Measurements from ENCODE around the gene GSX2. TPM values are rescaled to one million over a fixed set of nuclear protein-coding genes. Genes with fewer than 3 reads are reported as not detected.

The GSX2 gene
- total and polyA plus RNA-seq, 2 of the 8 experiments (the other 6 are each of a cell fraction or from before 2014, with no cell fraction given) = not detected

GRCh38 chr4:54104907-54105306 is 4.9 kb downstream of the GSX2 start:
- no peak overlapping the region for H2AK5ac ChIP-seq (ENCODE audit: low read depth, low read length)
- no peak overlapping the region for H4K91ac ChIP-seq (replicated peaks; ENCODE audit: insufficient read length, low read length)
- no peaks in the 10 kb centered on the region for H3K79me2 ChIP-seq (ENCODE audit: control insufficient read depth in 1 of 2, insufficient read depth in 2 of 2, low read length in 2 of 2)
- H2BK5ac ChIP-seq (ENCODE audit: low read depth, low read length) = no peak overlapping the region
- DNase-seq (ENCODE audit: low read depth in 1 of 2, low spot score in 2 of 2) (no peak), FAIRE-seq (no peak)
- no peaks in the 10 kb centered on the region for H3K9me3 ChIP-seq (ENCODE audit: insufficient read depth in 2 of 2, low read depth in 1 of 2, low read length in 1 of 2)
- H3K9ac ChIP-seq (replicated peaks in 1 of 4; ENCODE audit: extremely low read depth in 1 of 4, low read depth in 3 of 4, low read length in 3 of 4) = no peak overlapping the region
- no peak overlapping the region for H4K8ac ChIP-seq (ENCODE audit: extremely low read depth, insufficient read depth, low read length)
- H3K56ac ChIP-seq (replicated peaks; ENCODE audit: insufficient read length, low read depth, low read length) = no peak overlapping the region
- WGBS, 2 experiments (ENCODE audit: extremely low coverage in 1 of 2, insufficient coverage in 1 of 2, insufficient read length in 1 of 2, insufficient replicate concordance in 2 of 2, low coverage in 1 of 2, low lambda C conversion rate in 2 of 2, missing lambda C conversion rate in 1 of 2) = 25% methylated on average over 1 of the region's 1 CpG; no CpG with 5 or more reads in 1 of the 2 experiments
- H3K14ac ChIP-seq (ENCODE audit: insufficient read length) = no peak overlapping the region
- CTCF ChIA-PET (ENCODE audit: partially characterized antibody) = interaction anchor here (8.6 kb wide), 1 partner anchor 11 kb away, joined by 62 read pairs; no protein-coding TSS in a partner anchor
- peaks cover 63 to 96% (median 87%) of the 10 kb centered on the region in 4 experiments for H3K27me3 ChIP-seq (replicated peaks in 1 of 4; ENCODE audit: control insufficient read depth in 3 of 4, extremely low read depth in 1 of 4, insufficient read depth in 3 of 4, low read length in 3 of 4)
- POLR2A ChIA-PET (ENCODE audit: partially characterized antibody) = no interaction called here
- no peak overlapping the region for H3K18ac ChIP-seq (ENCODE audit: extremely low read depth, low read length)
- peak overlapping the region; percentile 62 for H2BK20ac ChIP-seq (ENCODE audit: low read length)
- no peaks in the 10 kb centered on the region for H3K79me1 ChIP-seq (ENCODE audit: low read depth, low read length)
- no peak overlapping the region for H3K27ac ChIP-seq (ENCODE audit: low read depth, low read length)
- H3K23ac ChIP-seq (ENCODE audit: insufficient read length) = no peak overlapping the region
- H3K4me2 ChIP-seq (ENCODE audit: insufficient read depth in 1 of 2, low read depth in 2 of 2, low read length in 2 of 2) = no peak overlapping the region; a peak in 1 of 4 replicates
- H3K4ac ChIP-seq (replicated peaks; ENCODE audit: insufficient read length, low read depth, low read length) = no peak overlapping the region
- H4K20me1 ChIP-seq (replicated peaks in 1 of 2; ENCODE audit: control insufficient read depth in 1 of 2, insufficient read depth in 2 of 2, low read length in 2 of 2) = peaks cover 0 to 6% of the 10 kb centered on the region in 2 experiments
- H3K4me3 ChIP-seq (ENCODE audit: extremely low read depth in 1 of 4, insufficient read depth in 2 of 4, low read depth in 3 of 4, low read length in 4 of 4) = no peak overlapping the region
- 0 out of 2 replicates have a peak overlapping the region, but pooled peaks have one; percentile 13 for H2BK12ac ChIP-seq (ENCODE audit: low read depth, low read length)
- H4K5ac ChIP-seq (ENCODE audit: insufficient read length, low read depth, low read length) = no peak overlapping the region
- peaks cover 0 to 7% (median 0%) of the 10 kb centered on the region in 4 experiments; a peak in 1 of 8 replicates for H3K36me3 ChIP-seq (ENCODE audit: control insufficient read depth in 2 of 4, insufficient read depth in 4 of 4, low read length in 3 of 4)
- 0 out of 2 replicates have a peak overlapping the region, but pooled peaks have one; percentile 13 for H2BK15ac ChIP-seq (ENCODE audit: low read length)
- peaks cover 16% of the 10 kb centered on the region; the same call in 1 of the 2 replicates for H3K23me2 ChIP-seq (ENCODE audit: low read depth, low read length)
- H3K4me1 ChIP-seq (replicated peaks in 1 of 4; ENCODE audit: control insufficient read depth in 3 of 4, insufficient read depth in 4 of 4, low read length in 3 of 4) = peaks cover 4 to 53% (median 29%) of the 10 kb centered on the region in 4 experiments
- no peak overlapping the region for H2AFZ ChIP-seq (ENCODE audit: low read length)
- H2BK120ac ChIP-seq (replicated peaks; ENCODE audit: low read depth, low read length) = no peak overlapping the region
- TF ChIP-seq SP1 (IDR thresholded peaks at IDR 0.05; ENCODE audit: low read depth, low read length) (no peak), SP4 (IDR thresholded peaks at IDR 0.05; ENCODE audit: low read length) (no peak), RFX5 (IDR thresholded peaks at IDR 0.05; ENCODE audit: borderline replicate concordance, low read depth, low read length) (no peak), KDM4A (IDR thresholded peaks at IDR 0.05; ENCODE audit: low read depth, low read length, severe bottlenecking) (no peak), RAD21 (IDR thresholded peaks at IDR 0.05 in 1 of 2, conservative IDR thresholded peaks at IDR 0.05 in 1 of 2; ENCODE audit: low read depth in 2 of 2, low read length in 2 of 2) (no peak), EZH2 (IDR thresholded peaks at IDR 0.05; ENCODE audit: low read depth, low read length, severe bottlenecking) (no peak), ASH2L (IDR thresholded peaks at IDR 0.05; ENCODE audit: low read length) (no peak), ATF3 (IDR thresholded peaks at IDR 0.05; ENCODE audit: insufficient read depth, low read depth, low read length) (no peak)

Measured in H1 (cell line).